Occipital lobe (tissue), 2 donors: Measurements from ENCODE around the gene ZNRD2. TPM values are rescaled to one million over a fixed set of nuclear protein-coding genes. Genes with fewer than 3 reads are reported as not detected.

Experiments
- small RNA-seq: library from RNA; depleted of rRNA; stranded (forward); fragments of <200 nt; gene quantifications from one replicate; pipeline ENCODE3, GENCODE V24; 2014
- total RNA-seq: library from RNA; depleted of rRNA; stranded (reverse); fragments of >200 nt; gene quantifications from one replicate; pipeline ENCODE4 v1.2.3, GENCODE V29; 2014

The ZNRD2 gene
- total RNA-seq, 1 donor from 2014 or later, result 23.6 TPM

Small RNAs within 50 kb of the gene (small RNA-seq; reads per million reads assigned to genes)
- not detected for gene AP001362.1

Other genes with a start within 250 kb of the ZNRD2 start
- gene DPF2, start 236.6 kb upstream of the ZNRD2 start, total RNA-seq, result 21.7 TPM
- gene TIGD3, start 215.7 kb upstream of the ZNRD2 start, total RNA-seq, result 4.5 TPM
- 0.31 TPM for gene SLC25A45, start 187.8 kb upstream of the ZNRD2 start, total RNA-seq
- 9.2 TPM for gene FRMD8, start 183.8 kb upstream of the ZNRD2 start, total RNA-seq
- 3.6 TPM for gene NEAT1, start 147.7 kb upstream of the ZNRD2 start, total RNA-seq
- gene MALAT1, start 71.4 kb upstream of the ZNRD2 start, total RNA-seq, result 11,800 TPM
- 34.2 TPM for gene SCYL1, start 45.4 kb upstream of the ZNRD2 start, total RNA-seq
- gene LTBP3, start 12.1 kb upstream of the ZNRD2 start, total RNA-seq, result 18.4 TPM
- gene FAM89B, start 2.1 kb downstream of the ZNRD2 start, total RNA-seq, result 22.3 TPM
- 9.7 TPM for gene EHBP1L1, start 5.6 kb downstream of the ZNRD2 start, total RNA-seq
- gene KCNK7, start 25.3 kb downstream of the ZNRD2 start, total RNA-seq, result 0.31 TPM
- gene MAP3K11, start 43.7 kb downstream of the ZNRD2 start, total RNA-seq, result 9.0 TPM
- 7.0 TPM for gene PCNX3, start 45.3 kb downstream of the ZNRD2 start, total RNA-seq
- 3.7 TPM for gene SIPA1, start 67.6 kb downstream of the ZNRD2 start, total RNA-seq
- 12.6 TPM for gene RELA, start 92.4 kb downstream of the ZNRD2 start, total RNA-seq
- 43.8 TPM for gene KAT5, start 141.8 kb downstream of the ZNRD2 start, total RNA-seq
- 9.4 TPM for gene RNASEH2C, start 150.3 kb downstream of the ZNRD2 start, total RNA-seq
- 4.7 TPM for gene AP5B1, start 210.5 kb downstream of the ZNRD2 start, total RNA-seq
- gene OVOL1, start 216.6 kb downstream of the ZNRD2 start, total RNA-seq, result not detected